Activated effector memory CD4-positive, alpha-beta T cell treated with Interleukin-2 at 50 U/mL for 16 hours (primary cell): ENCODE results near the gene MYCBP2.
"Not testable (repeated sequence)": the region's sequence is repeated elsewhere in the genome, so short reads cannot be mapped to it uniquely, and the experiment has no call there.

Source experiments
- DNase-seq: peaks from one replicate; pipeline ENCODE4 v3.0.0-alpha.2; 2020

Gene MYCBP2, protein sequence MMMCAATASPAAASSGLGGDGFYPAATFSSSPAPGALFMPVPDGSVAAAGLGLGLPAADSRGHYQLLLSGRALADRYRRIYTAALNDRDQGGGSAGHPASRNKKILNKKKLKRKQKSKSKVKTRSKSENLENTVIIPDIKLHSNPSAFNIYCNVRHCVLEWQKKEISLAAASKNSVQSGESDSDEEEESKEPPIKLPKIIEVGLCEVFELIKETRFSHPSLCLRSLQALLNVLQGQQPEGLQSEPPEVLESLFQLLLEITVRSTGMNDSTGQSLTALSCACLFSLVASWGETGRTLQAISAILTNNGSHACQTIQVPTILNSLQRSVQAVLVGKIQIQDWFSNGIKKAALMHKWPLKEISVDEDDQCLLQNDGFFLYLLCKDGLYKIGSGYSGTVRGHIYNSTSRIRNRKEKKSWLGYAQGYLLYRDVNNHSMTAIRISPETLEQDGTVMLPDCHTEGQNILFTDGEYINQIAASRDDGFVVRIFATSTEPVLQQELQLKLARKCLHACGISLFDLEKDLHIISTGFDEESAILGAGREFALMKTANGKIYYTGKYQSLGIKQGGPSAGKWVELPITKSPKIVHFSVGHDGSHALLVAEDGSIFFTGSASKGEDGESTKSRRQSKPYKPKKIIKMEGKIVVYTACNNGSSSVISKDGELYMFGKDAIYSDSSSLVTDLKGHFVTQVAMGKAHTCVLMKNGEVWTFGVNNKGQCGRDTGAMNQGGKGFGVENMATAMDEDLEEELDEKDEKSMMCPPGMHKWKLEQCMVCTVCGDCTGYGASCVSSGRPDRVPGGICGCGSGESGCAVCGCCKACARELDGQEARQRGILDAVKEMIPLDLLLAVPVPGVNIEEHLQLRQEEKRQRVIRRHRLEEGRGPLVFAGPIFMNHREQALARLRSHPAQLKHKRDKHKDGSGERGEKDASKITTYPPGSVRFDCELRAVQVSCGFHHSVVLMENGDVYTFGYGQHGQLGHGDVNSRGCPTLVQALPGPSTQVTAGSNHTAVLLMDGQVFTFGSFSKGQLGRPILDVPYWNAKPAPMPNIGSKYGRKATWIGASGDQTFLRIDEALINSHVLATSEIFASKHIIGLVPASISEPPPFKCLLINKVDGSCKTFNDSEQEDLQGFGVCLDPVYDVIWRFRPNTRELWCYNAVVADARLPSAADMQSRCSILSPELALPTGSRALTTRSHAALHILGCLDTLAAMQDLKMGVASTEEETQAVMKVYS (N-terminal part only)

DNA sequence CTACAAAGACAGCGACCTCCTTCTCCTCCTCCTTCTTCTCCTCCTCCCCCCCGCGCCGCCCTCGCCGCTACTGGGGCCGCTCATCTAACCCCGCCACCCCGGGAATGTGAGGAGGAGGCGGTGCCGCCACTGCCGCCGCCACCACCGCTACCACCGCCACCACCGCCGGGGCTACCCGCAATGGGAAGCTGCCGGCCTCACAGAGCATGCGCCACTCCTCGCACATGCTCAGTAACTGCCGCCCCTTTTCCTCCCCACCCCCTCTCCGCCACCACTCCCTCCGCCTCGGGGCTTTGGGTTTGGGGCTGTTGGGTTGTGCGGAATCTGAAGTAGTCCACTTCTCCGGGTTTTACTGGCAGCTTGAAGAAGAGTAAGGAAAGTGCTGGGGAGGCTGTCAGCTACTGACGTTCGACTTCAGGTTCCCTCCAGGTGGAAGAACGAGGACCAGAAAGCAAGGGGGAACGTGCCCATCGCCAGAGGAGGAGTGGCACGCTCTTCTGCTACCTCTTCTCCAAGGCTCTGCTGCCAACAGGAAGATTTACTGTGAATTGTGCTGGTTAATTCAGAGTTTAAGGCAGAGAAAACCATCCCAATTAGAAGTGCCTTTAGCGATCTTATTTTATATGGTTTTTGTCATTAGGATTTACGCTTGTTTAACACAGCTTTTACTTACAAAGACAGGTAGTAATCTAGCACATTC, at the start of gene MYCBP2:
MYCBP2 (minus strand) TSS at position 190 of the 700 bp plus-strand sequence. CDS start 319 bp downstream, outside the sequence.
- peak; percentile 96 for DNase-seq

DNA sequence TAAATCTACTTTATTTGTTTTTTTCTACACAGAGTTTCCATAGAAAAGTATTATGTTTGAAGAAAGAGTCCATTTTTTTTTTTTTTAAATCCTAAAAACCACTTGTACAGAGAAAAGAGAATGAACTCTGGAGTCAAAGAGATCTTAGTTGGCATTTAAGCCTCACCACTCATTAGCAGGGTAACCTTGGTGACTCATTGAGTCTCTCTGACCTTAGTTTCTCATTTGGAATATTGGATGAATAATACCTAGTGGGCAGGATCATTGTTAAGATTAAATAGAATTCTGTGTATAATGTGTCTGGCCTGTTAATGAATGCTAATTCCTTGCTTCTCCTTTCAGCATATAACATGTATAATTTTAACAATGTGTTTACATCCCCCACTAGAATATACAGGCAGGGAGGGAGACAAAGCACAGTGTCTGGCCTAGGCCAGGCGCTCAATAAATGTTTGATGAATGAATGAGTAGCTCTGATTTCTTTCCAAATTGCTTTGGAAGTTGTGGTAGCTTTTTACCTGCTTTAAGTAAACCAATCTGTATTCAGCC, 48.7 kb upstream of the MYCBP2 start:
- DNase-seq = no peak

DNA sequence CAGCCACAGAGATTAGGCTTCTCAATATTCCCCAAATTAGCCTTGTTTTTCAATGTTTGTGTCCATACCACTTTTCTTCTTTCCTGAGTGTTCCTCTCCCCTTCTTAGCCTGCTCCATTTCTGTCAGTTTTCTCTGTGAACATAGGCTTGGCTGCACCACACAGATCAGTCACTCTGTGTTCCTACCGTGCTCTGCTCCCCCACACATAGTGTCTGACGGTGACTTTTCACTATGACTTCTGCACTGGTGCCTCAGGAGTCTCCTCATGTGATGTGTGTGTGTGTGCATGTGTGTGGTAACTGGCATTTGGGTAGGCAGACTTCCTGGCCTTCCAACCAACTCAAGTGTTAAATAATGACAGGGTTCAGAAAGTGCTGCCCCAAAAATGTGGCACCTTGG, 47.9 kb upstream of the MYCBP2 start:
- DNase-seq = no peak

DNA sequence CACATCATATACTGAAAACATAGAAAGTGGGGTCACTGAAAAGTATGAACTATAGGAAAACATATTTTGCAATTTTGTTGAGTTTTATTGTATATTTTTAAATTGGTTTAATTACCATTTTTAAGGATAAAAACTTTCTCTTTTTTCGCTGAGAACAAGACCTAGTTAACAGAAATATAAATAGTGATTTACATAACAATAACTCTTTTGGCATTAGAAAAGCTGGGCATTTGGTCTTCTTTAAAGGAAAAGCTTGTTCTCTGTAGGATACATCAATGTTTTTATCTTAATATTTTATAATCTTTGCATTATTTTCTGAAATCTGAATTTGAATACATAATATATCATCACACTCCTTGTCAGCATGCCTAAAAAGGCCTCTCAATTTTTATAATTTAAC, 47.4 kb upstream of the MYCBP2 start:
- DNase-seq = no peak

DNA sequence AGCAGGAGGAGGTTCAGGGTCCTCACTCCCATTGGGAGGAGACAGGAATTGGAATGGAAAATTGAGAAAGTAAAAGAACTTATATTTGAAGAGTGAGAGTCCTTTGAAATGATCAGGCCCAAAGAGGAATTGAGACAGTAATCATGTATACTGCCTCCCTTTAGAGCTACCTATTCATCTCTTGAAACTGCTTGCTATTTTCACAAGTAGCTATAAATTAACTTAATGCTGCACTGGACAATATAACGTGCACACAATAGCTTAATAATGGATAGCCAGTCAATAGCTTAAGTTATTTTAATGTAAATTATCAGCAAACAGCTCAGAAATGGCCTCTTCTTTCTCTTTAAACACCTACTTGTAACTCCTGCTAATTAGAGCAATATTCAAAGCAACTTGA, 46.6 kb upstream of the MYCBP2 start:
- no peak for DNase-seq

DNA sequence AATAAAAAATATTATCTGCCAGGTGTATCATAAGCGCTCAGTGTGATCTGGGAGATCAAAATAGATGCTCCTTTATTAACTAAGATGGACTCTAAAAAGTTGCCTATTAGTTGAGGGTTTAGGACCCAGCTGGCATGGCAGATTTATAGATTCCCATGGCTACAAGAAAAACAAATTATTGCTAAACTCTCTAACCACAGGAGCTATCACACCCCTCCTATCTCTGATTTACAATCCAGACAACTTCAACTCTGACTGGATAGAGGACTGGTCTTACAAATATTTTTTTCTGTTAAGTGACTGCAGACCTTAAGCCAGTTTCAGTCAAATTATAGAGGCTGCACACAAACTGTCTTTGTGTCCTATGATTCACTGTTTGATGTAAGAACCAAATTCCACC, 45.4 kb upstream of the MYCBP2 start:
- DNase-seq = no peak

DNA sequence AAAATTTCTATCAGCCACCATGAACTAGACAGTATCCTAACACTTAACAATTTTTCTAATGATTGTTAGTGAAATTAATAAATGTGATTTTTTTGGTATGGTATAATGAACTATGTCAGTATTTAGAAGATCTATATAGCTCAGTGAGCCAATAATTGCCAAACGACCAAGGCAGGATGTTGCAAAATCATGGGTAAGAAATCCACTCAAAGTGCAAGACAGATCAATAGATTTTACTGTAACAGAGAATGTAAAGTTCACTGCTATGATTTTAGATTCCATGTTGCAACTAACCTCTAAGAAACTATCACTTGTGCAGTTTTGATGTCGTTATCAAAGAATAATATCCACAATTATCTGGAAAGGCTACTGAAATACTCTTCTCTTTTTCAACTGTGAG, 44.0 kb upstream of the MYCBP2 start:
- no peak for DNase-seq

DNA sequence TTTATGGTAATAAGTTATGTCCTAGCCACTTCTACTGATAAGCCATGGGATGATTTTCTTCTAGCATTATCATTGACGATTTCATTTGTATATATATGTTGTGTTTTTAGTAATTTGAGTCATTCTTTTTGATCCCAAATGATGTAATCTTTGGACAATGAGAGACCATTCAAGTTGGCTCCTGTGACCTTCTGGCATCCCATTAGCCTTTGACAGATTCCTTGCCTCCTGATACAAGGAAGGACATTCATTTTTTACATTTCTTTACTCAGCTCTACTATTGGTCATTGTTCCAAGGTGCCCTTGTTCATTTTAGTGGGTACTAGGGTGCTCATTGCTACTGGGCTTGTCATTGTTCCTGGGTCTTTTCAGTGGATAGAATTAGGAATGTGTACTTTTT, 35.3 kb upstream of the MYCBP2 start:
- DNase-seq = no peak

DNA sequence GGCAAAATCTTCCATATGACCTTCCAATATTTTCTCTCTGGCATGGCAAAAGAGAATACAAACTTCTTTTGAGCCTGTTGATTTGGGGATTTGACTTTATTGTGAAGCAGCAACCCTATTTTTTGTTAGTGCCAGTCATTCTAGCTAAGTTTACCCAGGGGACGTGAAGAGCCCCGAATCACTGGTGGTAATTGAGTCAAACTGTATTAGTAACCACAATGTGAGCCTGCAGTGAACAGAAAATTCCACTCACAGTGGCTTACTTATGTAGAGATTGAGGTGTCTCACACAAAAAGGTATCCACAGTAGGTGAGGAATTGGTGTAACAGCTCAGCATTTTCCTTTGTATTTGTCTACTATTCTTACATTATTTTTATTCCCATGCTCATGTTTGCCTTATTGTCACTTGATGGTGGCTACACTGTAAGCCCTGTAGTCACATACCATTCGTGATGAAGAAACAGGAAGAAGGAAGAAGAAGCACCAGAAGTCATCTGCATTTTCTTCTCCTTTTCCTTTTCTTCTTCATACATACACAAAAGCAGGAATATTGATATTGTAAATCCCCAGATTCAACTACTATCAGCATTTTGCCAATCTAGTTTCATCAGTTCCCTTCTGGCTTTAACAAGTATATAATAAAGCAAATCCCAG, 33.3 kb upstream of the MYCBP2 start:
- no peak for DNase-seq

DNA sequence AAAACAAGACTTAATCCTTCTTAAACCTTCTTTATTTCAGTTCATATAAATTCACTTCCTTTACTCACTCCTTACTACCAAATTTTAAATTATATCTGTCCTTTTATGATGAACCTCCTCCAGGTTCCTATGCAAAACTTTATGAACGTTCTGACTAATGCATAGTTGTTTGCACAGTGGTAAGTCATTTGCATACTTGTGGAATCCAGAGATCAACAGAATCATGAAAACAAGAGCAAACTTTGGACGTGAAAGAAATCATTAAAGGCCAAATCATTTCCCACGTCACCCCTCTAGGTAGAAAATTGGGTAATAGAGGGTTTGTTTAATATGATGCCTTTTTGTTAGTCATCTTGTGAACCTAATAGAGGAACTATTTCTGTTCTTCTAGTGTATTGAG, 32.3 kb upstream of the MYCBP2 start:
- DNase-seq = no peak

DNA sequence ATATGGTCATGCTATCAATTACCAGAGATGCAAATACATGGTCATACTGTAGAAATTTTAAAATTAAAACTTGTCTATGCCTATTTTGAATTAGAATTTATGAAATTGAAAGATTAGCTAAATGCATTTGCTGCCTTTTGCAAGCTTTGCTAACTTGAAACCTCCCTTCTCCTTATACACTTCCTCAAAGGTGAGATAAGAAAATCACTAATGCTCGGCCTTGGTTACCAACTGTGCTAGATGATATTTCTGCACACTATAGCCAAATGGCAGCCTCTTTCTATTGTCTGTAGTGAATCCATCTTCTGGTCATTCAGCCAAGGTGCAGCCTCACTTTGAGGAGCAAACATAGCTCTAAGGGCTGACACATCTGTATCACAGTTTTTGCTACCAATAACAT, 31.1 kb upstream of the MYCBP2 start:
- DNase-seq = no peak

DNA sequence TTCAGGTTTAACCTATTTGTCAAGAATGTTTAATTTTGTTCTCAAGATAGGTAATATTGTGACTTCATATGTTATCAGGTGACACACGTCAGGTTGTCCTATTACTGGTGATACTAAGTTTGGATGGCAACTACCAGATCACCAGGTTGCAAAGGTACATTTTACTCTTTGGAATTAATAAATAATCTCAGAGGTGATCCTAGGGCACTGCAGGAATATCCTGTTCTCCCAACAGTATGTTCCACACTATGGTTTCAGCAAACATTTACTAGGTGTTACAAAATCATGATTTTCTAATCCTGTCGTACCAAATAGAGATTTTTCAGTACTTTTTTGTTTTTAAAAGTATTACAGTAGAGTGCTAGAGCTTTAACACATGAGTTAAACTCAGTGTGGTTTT, 29.3 kb upstream of the MYCBP2 start:
- DNase-seq = no peak

DNA sequence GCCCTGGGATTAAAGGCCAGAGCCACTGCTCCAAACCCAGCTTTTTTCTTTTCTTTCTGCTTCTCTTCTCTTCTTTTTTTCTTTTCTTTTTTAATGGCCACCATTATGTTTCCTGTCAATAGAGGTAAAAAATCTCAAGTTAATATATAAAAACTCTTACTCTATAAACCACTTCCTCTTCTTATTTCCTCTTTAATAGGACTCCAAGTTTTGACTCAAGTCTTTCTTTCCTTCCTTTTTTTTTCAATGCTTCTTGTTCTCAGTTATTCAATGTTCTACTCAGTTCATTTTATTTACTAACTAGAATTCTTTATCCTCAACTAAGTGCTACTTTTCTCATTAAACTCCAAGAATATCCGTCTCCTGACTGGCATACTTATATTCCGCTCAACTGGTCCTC, 27.1 kb upstream of the MYCBP2 start:
- DNase-seq = no peak

DNA sequence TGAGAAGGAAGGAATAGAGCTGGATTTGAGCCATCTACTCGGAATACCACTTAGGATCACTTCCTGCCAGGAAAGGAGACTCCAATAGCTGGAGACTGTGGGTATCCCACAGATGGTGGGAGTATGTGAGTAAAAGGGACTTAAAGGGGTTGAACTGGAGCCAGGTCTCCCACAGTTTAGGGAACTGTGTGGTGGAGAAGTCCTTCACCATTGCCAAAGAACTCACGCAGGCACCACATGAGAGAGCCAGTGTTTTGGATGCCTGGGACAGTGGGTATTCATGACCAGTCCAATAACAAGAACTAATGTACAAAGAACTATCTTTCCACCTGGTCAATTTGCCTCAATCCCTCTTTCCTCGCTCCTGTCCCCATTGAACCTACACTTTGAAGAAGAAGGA, 24.4 kb upstream of the MYCBP2 start:
- DNase-seq = no peak

DNA sequence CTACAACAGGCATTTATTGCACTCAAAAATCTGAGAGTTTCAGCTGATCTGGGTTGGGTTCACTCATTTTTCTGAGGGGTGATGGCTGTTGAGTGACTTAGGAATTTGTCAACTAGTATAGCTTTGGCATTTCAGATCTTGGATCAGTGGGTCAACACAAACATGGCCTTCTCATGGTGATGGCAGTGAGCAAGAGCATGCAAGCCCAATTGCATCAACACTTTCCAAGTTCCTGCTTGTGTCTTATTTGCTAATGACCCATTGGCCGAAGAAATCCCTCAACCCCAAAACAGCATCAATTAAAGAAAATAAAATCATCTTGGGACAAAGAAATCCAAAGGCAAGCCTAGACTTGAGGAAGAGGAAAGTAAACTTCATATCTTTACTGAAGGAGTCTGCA, 23.9 kb upstream of the MYCBP2 start:
- DNase-seq = no peak

DNA sequence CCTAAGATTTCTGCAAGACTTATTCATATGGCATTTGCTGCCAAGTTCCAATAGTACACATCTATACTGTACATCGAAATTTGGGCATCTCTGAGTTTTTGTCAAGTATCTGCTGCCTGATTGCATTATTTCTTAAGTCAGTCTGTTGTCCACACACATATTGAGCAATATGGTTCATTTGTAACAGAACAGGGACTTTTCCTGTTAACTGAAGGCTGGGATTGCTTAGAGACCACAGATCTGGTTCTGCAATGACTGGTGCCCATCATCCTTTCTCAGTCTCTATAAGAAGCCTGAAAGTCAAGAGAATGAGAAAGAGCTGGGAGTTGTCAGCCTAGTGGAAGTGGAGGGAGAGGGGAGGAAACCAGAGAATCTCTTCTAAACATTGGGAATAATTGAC, 22.5 kb upstream of the MYCBP2 start:
- no peak for DNase-seq

DNA sequence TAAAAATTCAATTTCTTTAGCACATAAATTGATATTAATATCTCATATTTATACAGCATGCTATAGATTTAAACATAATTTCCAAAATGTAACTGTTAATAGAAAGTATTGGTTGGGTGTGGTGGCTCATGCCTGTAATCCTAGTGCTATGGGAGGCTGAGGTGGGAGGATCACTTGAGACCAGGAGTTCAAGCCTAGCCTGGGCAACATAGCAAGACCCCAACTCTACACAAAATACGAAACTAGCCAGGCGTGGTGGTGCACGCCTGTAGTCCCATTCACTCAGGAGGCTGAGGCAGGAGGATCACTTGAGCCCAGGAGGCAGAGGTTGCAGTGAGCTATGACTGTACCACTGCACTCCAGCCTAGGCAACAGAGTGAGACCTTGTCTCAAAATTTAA, 20.5 kb upstream of the MYCBP2 start:
- DNase-seq = not testable (repeated sequence)

DNA sequence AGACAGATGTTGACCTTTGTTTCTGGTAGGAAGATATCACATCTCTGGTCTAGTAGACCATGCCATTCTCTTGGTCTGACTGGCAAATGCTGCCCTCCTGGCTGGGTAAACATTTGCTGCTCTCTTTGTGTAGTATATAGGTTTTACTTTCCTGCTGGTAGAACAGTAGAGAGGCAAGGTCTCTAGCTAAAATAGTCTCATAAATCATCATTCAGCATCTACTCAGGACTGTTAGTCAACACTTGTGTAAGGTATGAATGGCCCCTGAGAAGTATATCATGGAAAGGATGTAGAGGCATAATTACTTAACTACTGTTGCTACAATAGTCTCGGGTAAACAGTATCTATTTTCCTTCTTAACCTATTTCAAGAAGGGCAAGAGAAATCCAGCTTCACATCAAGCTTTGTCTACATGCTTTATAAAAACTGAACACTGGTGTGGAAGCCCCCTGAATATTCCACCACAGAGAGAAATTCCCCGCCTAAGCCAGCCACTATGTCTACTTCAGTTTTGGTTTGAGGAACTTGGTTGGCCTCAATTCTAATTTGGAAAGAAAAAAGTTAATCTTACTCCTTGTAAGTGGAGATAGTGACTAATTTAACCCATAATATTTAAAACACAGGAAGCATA, 18.4 kb upstream of the MYCBP2 start:
- no peak for DNase-seq

DNA sequence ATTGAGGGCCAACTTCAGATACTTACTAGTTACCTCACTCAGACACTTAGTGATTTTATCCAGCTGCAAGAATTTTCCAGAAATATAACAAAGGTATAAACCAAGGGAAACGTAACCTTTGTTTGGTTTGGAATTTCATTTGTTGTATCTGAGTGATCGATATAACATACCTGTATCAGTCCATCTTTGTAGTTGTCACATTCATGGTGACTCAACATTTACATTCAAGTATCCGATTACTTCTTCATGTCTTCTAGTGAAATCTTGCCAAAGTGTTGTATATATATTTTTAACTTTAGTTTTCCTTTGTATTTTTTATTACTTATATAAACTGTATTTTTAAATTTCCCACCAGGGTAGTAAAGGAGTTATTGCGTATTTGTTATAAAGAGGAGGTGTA, 16.9 kb upstream of the MYCBP2 start:
- no peak for DNase-seq

DNA sequence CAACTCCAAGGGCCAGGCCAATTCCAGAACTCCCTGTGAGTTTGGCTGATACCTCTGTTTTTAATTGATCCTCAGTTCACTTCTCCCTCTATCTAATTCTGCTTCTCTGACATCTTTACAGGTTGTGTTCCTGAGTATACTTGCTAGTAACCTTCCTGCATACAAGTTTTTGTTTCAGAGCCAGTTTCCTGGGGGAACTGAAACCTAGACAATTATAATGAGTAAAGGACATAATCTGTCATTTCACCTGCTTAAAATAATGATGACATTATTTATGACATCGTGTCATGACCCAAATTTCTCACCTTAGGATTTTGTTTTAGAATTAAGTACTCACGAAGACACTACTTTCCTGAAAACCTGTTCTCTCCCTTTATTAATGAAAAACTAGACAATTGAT, 12.5 kb upstream of the MYCBP2 start:
- DNase-seq = no peak

DNA sequence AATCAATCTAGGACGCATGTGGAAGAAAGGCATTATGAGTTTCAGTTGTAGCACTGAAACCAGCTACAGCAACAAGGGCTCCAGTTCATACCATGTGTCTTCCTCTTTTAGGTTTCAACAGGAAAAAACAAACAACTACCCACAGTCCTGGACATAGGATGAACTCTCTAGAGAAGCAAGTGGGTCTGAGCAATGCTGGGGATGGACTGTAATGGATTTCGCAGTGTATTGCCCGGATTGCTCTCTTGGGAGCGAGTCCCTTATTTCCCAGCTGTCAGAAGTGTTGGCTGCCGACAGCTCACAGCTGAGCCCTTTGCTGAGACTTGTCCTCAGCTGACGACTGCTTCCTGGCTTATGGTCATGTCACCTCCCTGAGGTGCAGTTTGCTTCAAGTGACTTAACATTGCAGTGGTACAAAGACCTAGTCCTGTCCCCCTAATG, 12.1 kb upstream of the MYCBP2 start:
- DNase-seq = no peak
